Prostate gland (tissue), 2 donors: Measurements from ENCODE around the gene PLEKHH3.

Source experiments
- POLR2AphosphoS5 ChIP-seq: sonication (generic); formaldehyde crosslinking; IDR thresholded peaks from one replicate; pipeline ENCODE4 v1.6.1; 2017; ENCODE audit warnings: antibody characterized with exemption
- TF ChIP-seq, protein P1 (sequence below), 4 experiments: fragments of 200-600 bp in 2 of 4; fragments of 450-650 bp in 2 of 4; sonication (generic) in 2 of 4; IDR thresholded peaks; 1 replicate in 3 of 4; 2 replicates in 1 of 4; pipeline ENCODE4 v1.5.1; 2016 to 2019; ENCODE audit warnings: antibody characterized with exemption in 4 of 4, mild to moderate bottlenecking in 2 of 4, moderate library complexity in 2 of 4

DNA sequence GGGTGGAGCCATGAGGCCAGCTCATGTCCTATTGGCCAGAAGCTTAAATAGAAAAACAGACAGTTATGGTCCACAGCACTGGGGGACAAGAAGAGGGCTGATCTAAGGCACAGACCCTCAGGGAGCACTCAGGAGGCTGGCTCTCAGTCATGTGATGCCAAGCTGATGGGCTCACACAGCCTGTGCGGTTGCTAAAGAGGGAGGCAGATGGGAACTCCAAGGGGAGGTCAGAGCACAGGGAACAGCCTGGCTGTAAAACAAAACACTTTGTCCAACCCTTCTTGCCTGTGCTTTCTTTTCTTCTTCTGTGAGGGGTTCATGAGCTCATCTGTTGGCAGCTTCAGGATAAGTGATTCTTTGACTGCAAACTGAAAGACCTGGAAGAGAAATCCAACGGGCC lies 32.8 kb upstream of the PLEKHH3 start:
- TF ChIP-seq, protein P1, sequence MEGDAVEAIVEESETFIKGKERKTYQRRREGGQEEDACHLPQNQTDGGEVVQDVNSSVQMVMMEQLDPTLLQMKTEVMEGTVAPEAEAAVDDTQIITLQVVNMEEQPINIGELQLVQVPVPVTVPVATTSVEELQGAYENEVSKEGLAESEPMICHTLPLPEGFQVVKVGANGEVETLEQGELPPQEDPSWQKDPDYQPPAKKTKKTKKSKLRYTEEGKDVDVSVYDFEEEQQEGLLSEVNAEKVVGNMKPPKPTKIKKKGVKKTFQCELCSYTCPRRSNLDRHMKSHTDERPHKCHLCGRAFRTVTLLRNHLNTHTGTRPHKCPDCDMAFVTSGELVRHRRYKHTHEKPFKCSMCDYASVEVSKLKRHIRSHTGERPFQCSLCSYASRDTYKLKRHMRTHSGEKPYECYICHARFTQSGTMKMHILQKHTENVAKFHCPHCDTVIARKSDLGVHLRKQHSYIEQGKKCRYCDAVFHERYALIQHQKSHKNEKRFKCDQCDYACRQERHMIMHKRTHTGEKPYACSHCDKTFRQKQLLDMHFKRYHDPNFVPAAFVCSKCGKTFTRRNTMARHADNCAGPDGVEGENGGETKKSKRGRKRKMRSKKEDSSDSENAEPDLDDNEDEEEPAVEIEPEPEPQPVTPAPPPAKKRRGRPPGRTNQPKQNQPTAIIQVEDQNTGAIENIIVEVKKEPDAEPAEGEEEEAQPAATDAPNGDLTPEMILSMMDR (IDR thresholded peaks at IDR 0.05): no peak
- no peak for TF ChIP-seq POLR2AphosphoS5
